ENCODE measurements around the gene SLC26A6. TPM values are rescaled to one million over a fixed set of nuclear protein-coding genes. Genes with fewer than 3 reads are reported as not detected.

Gene SLC26A6
- total and polyA plus RNA-seq, 10 of the 15 experiments (the other 5 are each of a cell fraction or from before 2014, with no cell fraction given) = 2.1 to 24.9 (median 13.3) TPM

DNA sequence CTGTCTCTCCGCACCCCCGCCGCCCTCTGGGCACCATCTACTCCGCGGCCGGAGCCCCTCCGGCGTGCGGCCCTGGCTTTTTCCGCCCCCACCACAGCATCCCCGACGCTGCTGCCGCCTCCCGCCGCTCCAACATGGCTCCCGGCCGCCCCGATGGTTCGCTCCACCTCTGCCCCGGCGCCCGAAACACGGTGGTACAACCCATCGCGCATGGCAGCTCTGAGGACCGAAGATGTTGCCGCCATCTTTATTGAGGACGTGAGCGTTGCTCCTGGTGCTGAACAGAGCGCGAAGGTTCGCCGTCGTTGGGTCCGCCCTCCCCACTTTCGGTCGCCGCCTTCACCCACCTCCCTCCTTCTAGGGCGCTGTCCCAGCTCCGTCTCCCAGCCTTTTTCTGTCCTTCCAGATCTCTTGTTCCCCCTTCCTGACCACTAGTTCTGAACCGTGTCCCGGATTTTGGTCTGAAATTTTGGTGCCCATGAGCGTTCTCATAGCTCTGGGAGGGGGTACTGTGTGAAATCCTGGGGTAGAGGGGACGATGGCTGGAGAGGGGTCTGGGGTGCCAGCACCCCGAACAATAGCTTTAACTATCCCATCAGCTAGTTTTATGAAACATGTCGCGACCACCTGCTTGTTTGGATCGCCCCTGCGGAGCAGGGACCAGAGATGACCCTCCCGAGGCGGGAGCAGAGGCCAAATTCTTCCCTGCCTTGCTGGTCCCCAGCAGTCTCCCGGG lies 27.7 kb upstream of the SLC26A6 start, which contains the start of gene CELSR3:
CELSR3 (minus strand) TSS at position 134 of the 736 bp plus-strand sequence. CDS start 252 bp downstream, outside the sequence.
- peak within 1 kb of the TSS; percentile 88 for H2AFZ ChIP-seq (ENCODE audit: control insufficient read depth, low read depth, low read length)
- H3K4me2 ChIP-seq (ENCODE audit: control insufficient read depth, insufficient read depth) = peak within 1 kb of the TSS; percentile 99
- peaks cover 0 to 3% of the 10 kb centered on the region in 2 experiments; a peak in 1 of 4 replicates for H3K27me3 ChIP-seq (replicated peaks in 1 of 2; ENCODE audit: control insufficient read depth in 2 of 2, insufficient read depth in 2 of 2, low read length in 1 of 2)
- in situ Hi-C loops (cut with MboI) = no loop called here
- intact Hi-C loops (cut with micrococcal nuclease; ENCODE audit: unreplicated experiment) = loop anchor here (2.0 kb wide), 1 partner anchor 28 kb away; the partner anchor contains the start of gene SLC26A6
- peak within 1 kb of the TSS; percentile 74 for H3K4me3 ChIP-seq
- ChIA-PET RAD21 (ENCODE audit: unreplicated experiment) (interaction anchor here (0.6 to 1.1 kb wide), 2 partner anchors 28 to 222 kb away, joined by 3 read pairs; partner anchors contain the start of genes CCDC51, SLC26A6 and TMA7), CTCF (interaction anchor here (0.6 to 2.2 kb wide), 5 partner anchors 21 to 159 kb away, joined by 3 to 10 read pairs (median 3); partner anchors contain the start of genes SHISA5 and SLC26A6), SMC1A (ENCODE audit: uncharacterized antibody, unreplicated experiment) (interaction anchor here (1.3 to 1.4 kb wide), 2 partner anchors 21 to 105 kb away, joined by 4 read pairs; no protein-coding TSS in a partner anchor), POLR2A (interaction anchor here (0.5 to 1.1 kb wide), 3 partner anchors 106 to 431 kb away, joined by 3 to 5 read pairs (median 3); partner anchors contain the start of genes PFKFB4 and QRICH1)
- no peaks in the 10 kb centered on the region for H3K79me2 ChIP-seq (ENCODE audit: control insufficient read depth, insufficient read depth, low read length)
- peak within 1 kb of the TSS; percentile 46; the same call in 1 of the 2 replicates for H3K27ac ChIP-seq (ENCODE audit: control insufficient read depth, insufficient read depth)
- FAIRE-seq (no peak), DNase-seq (ENCODE audit: low read depth, low spot score) (peak; percentile 33), ATAC-seq (peak; percentile 54)
- peaks cover 9% of the 10 kb centered on the region for H3K4me1 ChIP-seq (ENCODE audit: control insufficient read depth, insufficient read depth, low read length)
- peak within 1 kb of the TSS; percentile 56 for H3K9ac ChIP-seq (ENCODE audit: control insufficient read depth, insufficient read depth, low read length)
- no peaks in the 10 kb centered on the region; the same call in 1 of the 3 replicates for H3K9me3 ChIP-seq (replicated peaks; ENCODE audit: control insufficient read depth, insufficient read depth, low read length)
- H3K36me3 ChIP-seq (ENCODE audit: control insufficient read depth in 2 of 2, insufficient read depth in 2 of 2, low read length in 1 of 2) = no peaks in the 10 kb centered on the region
- under 1% methylated on average over 27 of the region's 52 CpGs for WGBS (ENCODE audit: insufficient coverage, insufficient replicate concordance, low lambda C conversion rate, missing lambda C conversion rate)
- BruUV-seq (replicated peaks) = no TSS peak
- H4K20me1 ChIP-seq (ENCODE audit: control insufficient read depth, insufficient read depth) = no peaks in the 10 kb centered on the region
- TF ChIP-seq SUZ12 (IDR thresholded peaks at IDR 0.05; ENCODE audit: unreplicated experiment) (no peak), NFIC (IDR thresholded peaks at IDR 0.05; ENCODE audit: low read depth, low read length) (no peak), PAX8 (IDR thresholded peaks at IDR 0.05) (no peak), SMC3 (IDR thresholded peaks at IDR 0.05; ENCODE audit: borderline replicate concordance, low read length) (no peak), ESRRA (IDR thresholded peaks at IDR 0.05; ENCODE audit: low read length) (no peak), RELB (IDR thresholded peaks at IDR 0.05; ENCODE audit: low read depth) (no peak), HDAC2 (IDR thresholded peaks at IDR 0.05) (no peak), MXI1 (IDR thresholded peaks at IDR 0.05; ENCODE audit: low read depth, low read length) (no peak), KLF5 (IDR thresholded peaks at IDR 0.05; ENCODE audit: partially characterized antibody) (peak; percentile 80)
- TF ChIP-seq, protein P1, sequence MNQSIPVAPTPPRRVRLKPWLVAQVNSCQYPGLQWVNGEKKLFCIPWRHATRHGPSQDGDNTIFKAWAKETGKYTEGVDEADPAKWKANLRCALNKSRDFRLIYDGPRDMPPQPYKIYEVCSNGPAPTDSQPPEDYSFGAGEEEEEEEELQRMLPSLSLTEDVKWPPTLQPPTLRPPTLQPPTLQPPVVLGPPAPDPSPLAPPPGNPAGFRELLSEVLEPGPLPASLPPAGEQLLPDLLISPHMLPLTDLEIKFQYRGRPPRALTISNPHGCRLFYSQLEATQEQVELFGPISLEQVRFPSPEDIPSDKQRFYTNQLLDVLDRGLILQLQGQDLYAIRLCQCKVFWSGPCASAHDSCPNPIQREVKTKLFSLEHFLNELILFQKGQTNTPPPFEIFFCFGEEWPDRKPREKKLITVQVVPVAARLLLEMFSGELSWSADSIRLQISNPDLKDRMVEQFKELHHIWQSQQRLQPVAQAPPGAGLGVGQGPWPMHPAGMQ (IDR thresholded peaks at IDR 0.05; ENCODE audit: borderline replicate concordance) = no peak
- TF ChIP-seq, protein P2, sequence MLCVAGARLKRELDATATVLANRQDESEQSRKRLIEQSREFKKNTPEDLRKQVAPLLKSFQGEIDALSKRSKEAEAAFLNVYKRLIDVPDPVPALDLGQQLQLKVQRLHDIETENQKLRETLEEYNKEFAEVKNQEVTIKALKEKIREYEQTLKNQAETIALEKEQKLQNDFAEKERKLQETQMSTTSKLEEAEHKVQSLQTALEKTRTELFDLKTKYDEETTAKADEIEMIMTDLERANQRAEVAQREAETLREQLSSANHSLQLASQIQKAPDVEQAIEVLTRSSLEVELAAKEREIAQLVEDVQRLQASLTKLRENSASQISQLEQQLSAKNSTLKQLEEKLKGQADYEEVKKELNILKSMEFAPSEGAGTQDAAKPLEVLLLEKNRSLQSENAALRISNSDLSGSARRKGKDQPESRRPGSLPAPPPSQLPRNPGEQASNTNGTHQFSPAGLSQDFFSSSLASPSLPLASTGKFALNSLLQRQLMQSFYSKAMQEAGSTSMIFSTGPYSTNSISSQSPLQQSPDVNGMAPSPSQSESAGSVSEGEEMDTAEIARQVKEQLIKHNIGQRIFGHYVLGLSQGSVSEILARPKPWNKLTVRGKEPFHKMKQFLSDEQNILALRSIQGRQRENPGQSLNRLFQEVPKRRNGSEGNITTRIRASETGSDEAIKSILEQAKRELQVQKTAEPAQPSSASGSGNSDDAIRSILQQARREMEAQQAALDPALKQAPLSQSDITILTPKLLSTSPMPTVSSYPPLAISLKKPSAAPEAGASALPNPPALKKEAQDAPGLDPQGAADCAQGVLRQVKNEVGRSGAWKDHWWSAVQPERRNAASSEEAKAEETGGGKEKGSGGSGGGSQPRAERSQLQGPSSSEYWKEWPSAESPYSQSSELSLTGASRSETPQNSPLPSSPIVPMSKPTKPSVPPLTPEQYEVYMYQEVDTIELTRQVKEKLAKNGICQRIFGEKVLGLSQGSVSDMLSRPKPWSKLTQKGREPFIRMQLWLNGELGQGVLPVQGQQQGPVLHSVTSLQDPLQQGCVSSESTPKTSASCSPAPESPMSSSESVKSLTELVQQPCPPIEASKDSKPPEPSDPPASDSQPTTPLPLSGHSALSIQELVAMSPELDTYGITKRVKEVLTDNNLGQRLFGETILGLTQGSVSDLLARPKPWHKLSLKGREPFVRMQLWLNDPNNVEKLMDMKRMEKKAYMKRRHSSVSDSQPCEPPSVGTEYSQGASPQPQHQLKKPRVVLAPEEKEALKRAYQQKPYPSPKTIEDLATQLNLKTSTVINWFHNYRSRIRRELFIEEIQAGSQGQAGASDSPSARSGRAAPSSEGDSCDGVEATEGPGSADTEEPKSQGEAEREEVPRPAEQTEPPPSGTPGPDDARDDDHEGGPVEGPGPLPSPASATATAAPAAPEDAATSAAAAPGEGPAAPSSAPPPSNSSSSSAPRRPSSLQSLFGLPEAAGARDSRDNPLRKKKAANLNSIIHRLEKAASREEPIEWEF (IDR thresholded peaks at IDR 0.05; ENCODE audit: insufficient replicate concordance, low read depth, low read length) = no peak
